Measurements from ENCODE around the gene TMEM119. TPM values are rescaled to one million over a fixed set of nuclear protein-coding genes. Genes with fewer than 3 reads are reported as not detected.

TMEM119 gene
- total and polyA plus RNA-seq, 10 of the 15 experiments (the other 5 are each of a cell fraction or from before 2014, with no cell fraction given), result 0.11 to 0.44 (median 0.19) TPM; not detected in 5

GRCh38 chr12:108633534-108634248, 35.8 kb upstream of the TMEM119 start, which contains the start of gene SELPLG (continued):
- TF ChIP-seq JUNB (IDR thresholded peaks at IDR 0.05), result no peak
- TF ChIP-seq TCF12 (IDR thresholded peaks at IDR 0.05; ENCODE audit: low read depth, low read length), result peak; percentile 98
- peak; percentile 50 for TF ChIP-seq POLR2AphosphoS2 (IDR thresholded peaks at IDR 0.05; ENCODE audit: low read depth, low read length)
- no peak for TF ChIP-seq FOS (IDR thresholded peaks at IDR 0.05; ENCODE audit: borderline replicate concordance, extremely low read depth, insufficient read length)
- 0 out of 4 replicates have a peak, but pooled peaks of 1 of the 2 experiments have one; percentile 45 for TF ChIP-seq SRF (IDR thresholded peaks at IDR 0.05; ENCODE audit: low read depth in 2 of 2, low read length in 2 of 2)
- TF ChIP-seq, protein P1, sequence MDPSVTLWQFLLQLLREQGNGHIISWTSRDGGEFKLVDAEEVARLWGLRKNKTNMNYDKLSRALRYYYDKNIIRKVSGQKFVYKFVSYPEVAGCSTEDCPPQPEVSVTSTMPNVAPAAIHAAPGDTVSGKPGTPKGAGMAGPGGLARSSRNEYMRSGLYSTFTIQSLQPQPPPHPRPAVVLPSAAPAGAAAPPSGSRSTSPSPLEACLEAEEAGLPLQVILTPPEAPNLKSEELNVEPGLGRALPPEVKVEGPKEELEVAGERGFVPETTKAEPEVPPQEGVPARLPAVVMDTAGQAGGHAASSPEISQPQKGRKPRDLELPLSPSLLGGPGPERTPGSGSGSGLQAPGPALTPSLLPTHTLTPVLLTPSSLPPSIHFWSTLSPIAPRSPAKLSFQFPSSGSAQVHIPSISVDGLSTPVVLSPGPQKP (IDR thresholded peaks at IDR 0.05; ENCODE audit: low read depth, low read length), result 0 out of 2 replicates have a peak, but pooled peaks have one; percentile 49
- peak; percentile 99 for TF ChIP-seq PAX5 (IDR thresholded peaks at IDR 0.05; ENCODE audit: borderline replicate concordance, low read depth, low read length)
- TF ChIP-seq, protein P2, sequence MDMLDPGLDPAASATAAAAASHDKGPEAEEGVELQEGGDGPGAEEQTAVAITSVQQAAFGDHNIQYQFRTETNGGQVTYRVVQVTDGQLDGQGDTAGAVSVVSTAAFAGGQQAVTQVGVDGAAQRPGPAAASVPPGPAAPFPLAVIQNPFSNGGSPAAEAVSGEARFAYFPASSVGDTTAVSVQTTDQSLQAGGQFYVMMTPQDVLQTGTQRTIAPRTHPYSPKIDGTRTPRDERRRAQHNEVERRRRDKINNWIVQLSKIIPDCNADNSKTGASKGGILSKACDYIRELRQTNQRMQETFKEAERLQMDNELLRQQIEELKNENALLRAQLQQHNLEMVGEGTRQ (IDR thresholded peaks at IDR 0.05; ENCODE audit: borderline replicate concordance, low read depth, low read length), result peak; percentile 82
- no peak for TF ChIP-seq GABPA (IDR thresholded peaks at IDR 0.05; ENCODE audit: low read depth)
- TF ChIP-seq PAX8 (IDR thresholded peaks at IDR 0.05), result no peak
- TF ChIP-seq ASH2L (IDR thresholded peaks at IDR 0.05; ENCODE audit: borderline replicate concordance, low read depth), result 0 out of 2 replicates have a peak, but pooled peaks have one; percentile 55
- peak; percentile 77 for TF ChIP-seq POLR2A (IDR thresholded peaks at IDR 0.05; ENCODE audit: low read depth, low read length)
- TF ChIP-seq CHD2 (IDR thresholded peaks at IDR 0.05; ENCODE audit: borderline replicate concordance, low read depth, low read length), result peak; percentile 93
- TF ChIP-seq BCL11A (IDR thresholded peaks at IDR 0.05; ENCODE audit: low read depth, low read length), result peak; percentile 87
- TF ChIP-seq, protein P3, sequence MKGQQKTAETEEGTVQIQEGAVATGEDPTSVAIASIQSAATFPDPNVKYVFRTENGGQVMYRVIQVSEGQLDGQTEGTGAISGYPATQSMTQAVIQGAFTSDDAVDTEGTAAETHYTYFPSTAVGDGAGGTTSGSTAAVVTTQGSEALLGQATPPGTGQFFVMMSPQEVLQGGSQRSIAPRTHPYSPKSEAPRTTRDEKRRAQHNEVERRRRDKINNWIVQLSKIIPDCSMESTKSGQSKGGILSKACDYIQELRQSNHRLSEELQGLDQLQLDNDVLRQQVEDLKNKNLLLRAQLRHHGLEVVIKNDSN (IDR thresholded peaks at IDR 0.05; ENCODE audit: borderline replicate concordance, extremely low read length, insufficient read depth, low read depth, low read length), result peak; percentile 87
- TF ChIP-seq EED (IDR thresholded peaks at IDR 0.05; ENCODE audit: low read depth), result peak; percentile 96
- no peak for TF ChIP-seq RBBP5 (conservative IDR thresholded peaks at IDR 0.05)
- TF ChIP-seq, protein P4, sequence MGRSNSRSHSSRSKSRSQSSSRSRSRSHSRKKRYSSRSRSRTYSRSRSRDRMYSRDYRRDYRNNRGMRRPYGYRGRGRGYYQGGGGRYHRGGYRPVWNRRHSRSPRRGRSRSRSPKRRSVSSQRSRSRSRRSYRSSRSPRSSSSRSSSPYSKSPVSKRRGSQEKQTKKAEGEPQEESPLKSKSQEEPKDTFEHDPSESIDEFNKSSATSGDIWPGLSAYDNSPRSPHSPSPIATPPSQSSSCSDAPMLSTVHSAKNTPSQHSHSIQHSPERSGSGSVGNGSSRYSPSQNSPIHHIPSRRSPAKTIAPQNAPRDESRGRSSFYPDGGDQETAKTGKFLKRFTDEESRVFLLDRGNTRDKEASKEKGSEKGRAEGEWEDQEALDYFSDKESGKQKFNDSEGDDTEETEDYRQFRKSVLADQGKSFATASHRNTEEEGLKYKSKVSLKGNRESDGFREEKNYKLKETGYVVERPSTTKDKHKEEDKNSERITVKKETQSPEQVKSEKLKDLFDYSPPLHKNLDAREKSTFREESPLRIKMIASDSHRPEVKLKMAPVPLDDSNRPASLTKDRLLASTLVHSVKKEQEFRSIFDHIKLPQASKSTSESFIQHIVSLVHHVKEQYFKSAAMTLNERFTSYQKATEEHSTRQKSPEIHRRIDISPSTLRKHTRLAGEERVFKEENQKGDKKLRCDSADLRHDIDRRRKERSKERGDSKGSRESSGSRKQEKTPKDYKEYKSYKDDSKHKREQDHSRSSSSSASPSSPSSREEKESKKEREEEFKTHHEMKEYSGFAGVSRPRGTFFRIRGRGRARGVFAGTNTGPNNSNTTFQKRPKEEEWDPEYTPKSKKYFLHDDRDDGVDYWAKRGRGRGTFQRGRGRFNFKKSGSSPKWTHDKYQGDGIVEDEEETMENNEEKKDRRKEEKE (IDR thresholded peaks at IDR 0.05), result no peak
- TF ChIP-seq, protein P5, sequence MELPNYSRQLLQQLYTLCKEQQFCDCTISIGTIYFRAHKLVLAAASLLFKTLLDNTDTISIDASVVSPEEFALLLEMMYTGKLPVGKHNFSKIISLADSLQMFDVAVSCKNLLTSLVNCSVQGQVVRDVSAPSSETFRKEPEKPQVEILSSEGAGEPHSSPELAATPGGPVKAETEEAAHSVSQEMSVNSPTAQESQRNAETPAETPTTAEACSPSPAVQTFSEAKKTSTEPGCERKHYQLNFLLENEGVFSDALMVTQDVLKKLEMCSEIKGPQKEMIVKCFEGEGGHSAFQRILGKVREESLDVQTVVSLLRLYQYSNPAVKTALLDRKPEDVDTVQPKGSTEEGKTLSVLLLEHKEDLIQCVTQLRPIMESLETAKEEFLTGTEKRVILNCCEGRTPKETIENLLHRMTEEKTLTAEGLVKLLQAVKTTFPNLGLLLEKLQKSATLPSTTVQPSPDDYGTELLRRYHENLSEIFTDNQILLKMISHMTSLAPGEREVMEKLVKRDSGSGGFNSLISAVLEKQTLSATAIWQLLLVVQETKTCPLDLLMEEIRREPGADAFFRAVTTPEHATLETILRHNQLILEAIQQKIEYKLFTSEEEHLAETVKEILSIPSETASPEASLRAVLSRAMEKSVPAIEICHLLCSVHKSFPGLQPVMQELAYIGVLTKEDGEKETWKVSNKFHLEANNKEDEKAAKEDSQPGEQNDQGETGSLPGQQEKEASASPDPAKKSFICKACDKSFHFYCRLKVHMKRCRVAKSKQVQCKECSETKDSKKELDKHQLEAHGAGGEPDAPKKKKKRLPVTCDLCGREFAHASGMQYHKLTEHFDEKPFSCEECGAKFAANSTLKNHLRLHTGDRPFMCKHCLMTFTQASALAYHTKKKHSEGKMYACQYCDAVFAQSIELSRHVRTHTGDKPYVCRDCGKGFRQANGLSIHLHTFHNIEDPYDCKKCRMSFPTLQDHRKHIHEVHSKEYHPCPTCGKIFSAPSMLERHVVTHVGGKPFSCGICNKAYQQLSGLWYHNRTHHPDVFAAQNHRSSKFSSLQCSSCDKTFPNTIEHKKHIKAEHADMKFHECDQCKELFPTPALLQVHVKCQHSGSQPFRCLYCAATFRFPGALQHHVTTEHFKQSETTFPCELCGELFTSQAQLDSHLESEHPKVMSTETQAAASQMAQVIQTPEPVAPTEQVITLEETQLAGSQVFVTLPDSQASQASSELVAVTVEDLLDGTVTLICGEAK (IDR thresholded peaks at IDR 0.05; ENCODE audit: borderline replicate concordance), result no peak

Measured in GM12878 (cell line).